Liver (tissue), 3 donors: ENCODE results near the gene ZNF775.

ENCODE experiments used
- ATF3 ChIP-seq: IDR thresholded peaks from 2 replicates; pipeline ENCODE4 v1.6.1; 2016; ENCODE audit warnings: antibody characterized with exemption
- CTCF ChIP-seq: fragments of 150-350 bp; IDR thresholded peaks from 2 replicates; pipeline ENCODE4 v1.5.1; 2017; ENCODE audit warnings: improper control_type of control experiment, low read depth, low read length; ENCODE audit not compliant: missing input control
- GABPA ChIP-seq, 2 donors: IDR thresholded peaks in 1 of 2; conservative IDR thresholded peaks in 1 of 2; 2 replicates each; pipeline ENCODE4 v1.6.1; 2016; ENCODE audit warnings: antibody characterized with exemption in 2 of 2, mild to moderate bottlenecking in 1 of 2, moderate library complexity in 1 of 2
- JUND ChIP-seq, 2 donors: IDR thresholded peaks; 2 replicates each; pipeline ENCODE4 v1.6.1; 2016; ENCODE audit warnings: antibody characterized with exemption in 2 of 2
- MAX ChIP-seq: IDR thresholded peaks from 2 replicates; pipeline ENCODE4 v1.6.1; 2016; ENCODE audit warnings: antibody characterized with exemption
- SP1 ChIP-seq: IDR thresholded peaks from 2 replicates; pipeline ENCODE4 v1.6.1; 2018; ENCODE audit warnings: antibody characterized with exemption, mild to moderate bottlenecking
- TAF1 ChIP-seq: conservative IDR thresholded peaks from 2 replicates; pipeline ENCODE4 v1.6.1; 2016; ENCODE audit warnings: antibody characterized with exemption, mild to moderate bottlenecking
- YY1 ChIP-seq: IDR thresholded peaks from 2 replicates; pipeline ENCODE4 v1.6.1; 2016; ENCODE audit warnings: antibody characterized with exemption, mild to moderate bottlenecking
- TF ChIP-seq, protein P1 (sequence below): IDR thresholded peaks from 2 replicates; pipeline ENCODE4 v1.6.1; 2016; ENCODE audit warnings: antibody characterized with exemption
- donor health status: healthy.
- donor health status: healthy.

DNA sequence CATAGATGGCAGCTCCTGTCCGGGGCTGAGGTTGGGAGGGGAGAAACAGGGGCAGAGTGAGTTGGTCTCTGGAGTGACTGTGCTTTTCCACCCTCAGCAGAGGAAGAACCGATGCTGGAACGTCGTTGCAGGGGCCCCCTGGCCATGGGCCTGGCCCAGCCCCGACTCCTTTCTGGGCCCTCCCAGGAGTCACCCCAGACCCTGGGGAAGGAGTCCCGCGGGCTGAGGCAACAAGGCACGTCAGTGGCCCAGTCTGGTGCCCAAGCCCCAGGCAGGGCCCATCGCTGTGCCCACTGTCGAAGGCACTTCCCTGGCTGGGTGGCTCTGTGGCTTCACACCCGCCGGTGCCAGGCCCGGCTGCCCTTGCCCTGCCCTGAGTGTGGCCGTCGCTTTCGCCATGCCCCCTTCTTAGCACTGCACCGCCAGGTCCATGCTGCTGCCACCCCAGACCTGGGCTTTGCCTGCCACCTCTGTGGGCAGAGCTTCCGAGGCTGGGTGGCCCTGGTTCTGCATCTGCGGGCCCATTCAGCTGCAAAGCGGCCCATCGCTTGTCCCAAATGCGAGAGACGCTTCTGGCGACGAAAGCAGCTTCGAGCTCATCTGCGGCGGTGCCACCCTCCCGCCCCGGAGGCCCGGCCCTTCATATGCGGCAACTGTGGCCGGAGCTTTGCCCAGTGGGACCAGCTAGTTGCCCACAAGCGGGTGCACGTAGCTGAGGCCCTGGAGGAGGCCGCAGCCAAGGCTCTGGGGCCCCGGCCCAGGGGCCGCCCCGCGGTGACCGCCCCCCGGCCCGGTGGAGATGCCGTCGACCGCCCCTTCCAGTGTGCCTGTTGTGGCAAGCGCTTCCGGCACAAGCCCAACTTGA lies 7.8 kb upstream of the ZNF775 start:
- no peak for TF ChIP-seq CTCF
- no peak for TF ChIP-seq YY1
- TF ChIP-seq, protein P1, sequence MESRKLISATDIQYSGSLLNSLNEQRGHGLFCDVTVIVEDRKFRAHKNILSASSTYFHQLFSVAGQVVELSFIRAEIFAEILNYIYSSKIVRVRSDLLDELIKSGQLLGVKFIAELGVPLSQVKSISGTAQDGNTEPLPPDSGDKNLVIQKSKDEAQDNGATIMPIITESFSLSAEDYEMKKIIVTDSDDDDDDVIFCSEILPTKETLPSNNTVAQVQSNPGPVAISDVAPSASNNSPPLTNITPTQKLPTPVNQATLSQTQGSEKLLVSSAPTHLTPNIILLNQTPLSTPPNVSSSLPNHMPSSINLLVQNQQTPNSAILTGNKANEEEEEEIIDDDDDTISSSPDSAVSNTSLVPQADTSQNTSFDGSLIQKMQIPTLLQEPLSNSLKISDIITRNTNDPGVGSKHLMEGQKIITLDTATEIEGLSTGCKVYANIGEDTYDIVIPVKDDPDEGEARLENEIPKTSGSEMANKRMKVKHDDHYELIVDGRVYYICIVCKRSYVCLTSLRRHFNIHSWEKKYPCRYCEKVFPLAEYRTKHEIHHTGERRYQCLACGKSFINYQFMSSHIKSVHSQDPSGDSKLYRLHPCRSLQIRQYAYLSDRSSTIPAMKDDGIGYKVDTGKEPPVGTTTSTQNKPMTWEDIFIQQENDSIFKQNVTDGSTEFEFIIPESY: no peak
- TF ChIP-seq GABPA (IDR thresholded peaks at IDR 0.05 in 1 of 2, conservative IDR thresholded peaks at IDR 0.05 in 1 of 2): no peak
- TF ChIP-seq SP1: no peak
- TF ChIP-seq MAX: no peak
- no peak for TF ChIP-seq TAF1
- no peak for TF ChIP-seq JUND (IDR thresholded peaks at IDR 0.05)
- TF ChIP-seq ATF3: no peak
